HCT116 (cell line): Measurements from ENCODE around the gene PCDHGA1.

Experiments used
- ZNF274 ChIP-seq: fragments of 200-500 bp; sonication (Bioruptor generic); IDR thresholded peaks from 2 replicates; pipeline ENCODE4 v1.6.1; 2014; ENCODE audit warnings: mild to moderate bottlenecking, low read depth, low read length, inconsistent platforms
- TF ChIP-seq, protein P1 (sequence below), 3 experiments: fragments of 200-600 bp in 1 of 3; sonication (generic) in 1 of 3; IDR thresholded peaks in 2 of 3; conservative IDR thresholded peaks in 1 of 3; 2 replicates each; pipeline ENCODE4 v1.5.1; 2012 to 2017; ENCODE audit warnings: low read depth in 2 of 3, low read length in 2 of 3, antibody characterized with exemption in 1 of 3, borderline replicate concordance in 1 of 3, control low read depth in 1 of 3, mild to moderate bottlenecking in 1 of 3, mixed read lengths in 1 of 3, mixed run types in 1 of 3, moderate library complexity in 1 of 3; ENCODE audit not compliant: insufficient read depth in 1 of 3

DNA sequence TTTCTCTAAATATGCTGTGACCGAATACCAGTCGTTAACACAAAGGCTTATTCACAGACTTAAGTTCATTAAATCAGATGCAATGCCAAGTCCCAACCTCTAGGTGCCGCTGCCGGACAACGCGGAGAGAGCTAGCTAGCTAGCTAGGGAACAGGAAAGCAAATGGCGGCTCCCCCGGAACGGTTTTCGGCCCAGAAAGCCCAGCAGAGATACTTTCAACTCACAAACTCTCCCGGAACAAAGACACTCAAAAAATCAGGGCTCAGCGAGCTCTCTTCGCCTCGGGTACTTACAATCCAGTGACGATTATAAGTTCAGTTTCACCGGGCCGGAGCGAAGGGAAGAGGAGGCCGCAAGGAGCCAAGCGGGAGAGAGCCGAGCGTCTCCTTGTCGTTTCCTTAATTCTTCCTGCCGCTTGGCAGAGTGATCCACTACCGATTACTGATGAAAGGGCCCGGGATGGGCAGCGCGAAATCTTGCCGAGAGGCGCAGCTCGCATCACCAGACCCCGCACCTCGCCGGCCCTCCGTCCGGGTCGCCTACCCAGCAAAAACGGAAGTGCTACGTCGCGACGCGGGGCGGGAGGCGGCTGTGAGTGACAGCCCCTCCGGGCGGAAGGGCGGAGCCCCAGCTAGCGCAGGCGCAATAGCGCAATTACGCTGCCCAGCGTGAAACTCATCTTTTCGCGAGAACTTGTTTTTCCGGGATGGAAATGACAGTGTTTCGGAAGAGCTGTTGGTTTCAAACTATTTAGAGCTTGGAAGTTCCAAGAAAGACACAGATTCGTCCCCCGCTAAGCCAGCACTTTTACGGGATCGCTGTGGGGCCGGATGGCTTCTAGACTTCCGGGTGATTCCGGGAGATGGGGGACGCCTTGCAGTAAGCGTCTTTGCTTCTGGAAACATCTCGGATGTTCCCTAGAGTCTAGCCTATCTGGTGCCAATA, 9.8 kb upstream of the PCDHGA1 start, which contains the start of gene TAF7:
- TF ChIP-seq ZNF274, result no peak
- TF ChIP-seq, protein P1, sequence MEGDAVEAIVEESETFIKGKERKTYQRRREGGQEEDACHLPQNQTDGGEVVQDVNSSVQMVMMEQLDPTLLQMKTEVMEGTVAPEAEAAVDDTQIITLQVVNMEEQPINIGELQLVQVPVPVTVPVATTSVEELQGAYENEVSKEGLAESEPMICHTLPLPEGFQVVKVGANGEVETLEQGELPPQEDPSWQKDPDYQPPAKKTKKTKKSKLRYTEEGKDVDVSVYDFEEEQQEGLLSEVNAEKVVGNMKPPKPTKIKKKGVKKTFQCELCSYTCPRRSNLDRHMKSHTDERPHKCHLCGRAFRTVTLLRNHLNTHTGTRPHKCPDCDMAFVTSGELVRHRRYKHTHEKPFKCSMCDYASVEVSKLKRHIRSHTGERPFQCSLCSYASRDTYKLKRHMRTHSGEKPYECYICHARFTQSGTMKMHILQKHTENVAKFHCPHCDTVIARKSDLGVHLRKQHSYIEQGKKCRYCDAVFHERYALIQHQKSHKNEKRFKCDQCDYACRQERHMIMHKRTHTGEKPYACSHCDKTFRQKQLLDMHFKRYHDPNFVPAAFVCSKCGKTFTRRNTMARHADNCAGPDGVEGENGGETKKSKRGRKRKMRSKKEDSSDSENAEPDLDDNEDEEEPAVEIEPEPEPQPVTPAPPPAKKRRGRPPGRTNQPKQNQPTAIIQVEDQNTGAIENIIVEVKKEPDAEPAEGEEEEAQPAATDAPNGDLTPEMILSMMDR (IDR thresholded peaks at IDR 0.05 in 2 of 3, conservative IDR thresholded peaks at IDR 0.05 in 1 of 3; ENCODE audit: borderline replicate concordance in 1 of 3, insufficient read depth in 1 of 3, low read depth in 2 of 3, low read length in 2 of 3), result peak; percentile 60 to 91 (median 84)
